Panc1 (cell line): ENCODE results near the gene RBBP6. TPM values are rescaled to one million over a fixed set of nuclear protein-coding genes. Genes with fewer than 3 reads are reported as not detected.
"Not testable (repeated sequence)": the region's sequence is repeated elsewhere in the genome, so short reads cannot be mapped to it uniquely, and the experiment has no call there.

Experiments
- ATAC-seq: fragments of 200-7000 bp; cut with Tn5 transposase; 2 replicates; pipeline ENCODE4 v1.9.1; 2020; ENCODE audit warnings: mild to moderate bottlenecking, moderate library complexity
- BruUV-seq: library from RNA; stranded (reverse); fragments of 400-500 nt; replicated peaks from 2 replicates; lab custom pipeline; 2021; lab: Mats Ljungman, UMichigan
- CTCF ChIA-PET: fragments of 300-600 bp; sonication (Branson Sonifier 250); formaldehyde crosslinking; loops from one replicate; lab custom pipeline; 2022; ENCODE audit warnings: antibody characterized with exemption; lab: Charles Lee
- POLR2A ChIA-PET: fragments of 300-600 bp; sonication (Branson Sonifier 250); formaldehyde crosslinking; loops from one replicate; lab custom pipeline; 2022; ENCODE audit warnings: antibody characterized with exemption; lab: Charles Lee
- DNase-seq: peaks from one replicate; pipeline ENCODE4 v3.0.0-alpha.2; 2010; ENCODE audit warnings: low read depth, low spot score
- H3K27ac ChIP-seq: 2 replicates; pipeline ENCODE4 v1.5.1; 2011; ENCODE audit warnings: mild to moderate bottlenecking, low read length, inconsistent platforms
- H3K27me3 ChIP-seq: fragments of 200-500 bp; sonication (Bioruptor generic); 2 replicates; pipeline ENCODE4 v1.6.0; 2014; ENCODE audit warnings: low read length, inconsistent platforms; ENCODE audit not compliant: control insufficient read depth, insufficient read depth
- H3K36me3 ChIP-seq: fragments of 200-500 bp; sonication (Bioruptor generic); 2 replicates; pipeline ENCODE4 v1.5.1; 2014; ENCODE audit warnings: inconsistent platforms, mild to moderate bottlenecking, low read length, moderate library complexity; ENCODE audit not compliant: control insufficient read depth, insufficient read depth
- H3K4me1 ChIP-seq: 2 replicates; pipeline ENCODE4 v1.5.1; 2011; ENCODE audit warnings: inconsistent platforms, mild to moderate bottlenecking, low read length, moderate library complexity; ENCODE audit not compliant: control insufficient read depth, insufficient read depth
- H3K4me3 ChIP-seq, 2 experiments: 2 replicates each; pipeline ENCODE4 v1.5.1; 2011 to 2012; ENCODE audit warnings: low read depth in 2 of 2, low read length in 2 of 2, mild to moderate bottlenecking in 2 of 2, inconsistent platforms in 1 of 2, moderate library complexity in 1 of 2
- H3K9me3 ChIP-seq: fragments of 200-500 bp; sonication (Bioruptor generic); 2 replicates; pipeline ENCODE4 v1.5.1; 2014; ENCODE audit warnings: low read depth, mild to moderate bottlenecking, inconsistent platforms, low read length, moderate library complexity; ENCODE audit not compliant: control insufficient read depth, insufficient read depth
- POLR2AphosphoS5 ChIP-seq: IDR thresholded peaks from 2 replicates; pipeline ENCODE4 v1.6.1; 2012; ENCODE audit warnings: mild to moderate bottlenecking, low read depth, low read length, moderate library complexity
- SIN3A ChIP-seq: IDR thresholded peaks from 2 replicates; pipeline ENCODE4 v1.6.1; 2012; ENCODE audit warnings: low read depth, mild to moderate bottlenecking, low read length, moderate library complexity, borderline replicate concordance; ENCODE audit not compliant: insufficient read depth
- TCF7L2 ChIP-seq: IDR thresholded peaks from 2 replicates; pipeline ENCODE4 v1.6.1; 2011; ENCODE audit warnings: mild to moderate bottlenecking, low read depth, low read length, inconsistent platforms
- in situ Hi-C: cut with HindIII; loops from 2 replicates; pipeline ENCODE4 v1.10.0; 2016; ENCODE audit warnings: low sequenced_read_pairs, low pct_unique_long_range_greater_than_20kb
- intact Hi-C: fragments of 100-400 bp; cut with micrococcal nuclease; formaldehyde crosslinking; loops from one replicate; pipeline ENCODE4 v1.10.0; 2022; ENCODE audit not compliant: unreplicated experiment
- total RNA-seq: library from RNA; stranded (reverse); gene quantifications from one replicate; pipeline ENCODE4 v1.2.1, GENCODE V29; 2021; ENCODE audit not compliant: unreplicated experiment
- TF ChIP-seq, protein P1 (sequence below), 2 experiments: IDR thresholded peaks; 2 replicates each; pipeline ENCODE4 v1.6.1; 2011 to 2012; ENCODE audit warnings: low read depth in 2 of 2, control low read depth in 1 of 2, low read length in 1 of 2, mild to moderate bottlenecking in 1 of 2, moderate library complexity in 1 of 2; ENCODE audit not compliant: insufficient read depth in 1 of 2
- TF ChIP-seq, protein P2 (sequence below): fragments of 450-650 bp; IDR thresholded peaks from 2 replicates; pipeline ENCODE4 v1.5.1; 2017; ENCODE audit warnings: mild to moderate bottlenecking

RBBP6 gene
- total RNA-seq, 1 experiment from 2014 or later: 42.7 TPM

DNA sequence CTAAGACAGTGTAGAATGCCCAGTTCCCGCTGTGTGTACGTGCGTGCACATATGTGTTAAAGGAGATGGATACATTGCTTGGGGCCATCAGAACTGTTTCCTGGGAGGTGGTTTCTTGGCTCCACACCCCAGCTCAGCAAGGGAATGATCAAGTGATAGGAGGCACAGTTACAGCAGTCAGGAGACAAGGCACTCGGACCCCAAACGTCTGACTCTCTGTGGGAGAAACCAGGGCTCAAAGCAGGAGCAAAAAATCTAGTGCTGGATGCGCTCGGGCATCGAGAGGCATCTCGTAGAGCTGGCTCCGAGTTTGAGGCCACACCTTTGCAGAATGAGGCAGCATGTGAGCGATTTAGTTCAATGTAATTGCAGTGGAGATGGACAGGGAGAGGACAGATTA is 71.9 kb downstream of the RBBP6 start:
- ATAC-seq (no peak), DNase-seq (no peak)
- Histone ChIP-seq H3K4me3 (no peak overlapping the region), H3K27me3 (no peaks in the 10 kb centered on the region), H3K27ac (0 out of 2 replicates have a peak overlapping the region, but pooled peaks have one; percentile 9), H3K4me1 (peaks cover 13% of the 10 kb centered on the region), H3K9me3 (no peaks in the 10 kb centered on the region), H3K36me3 (no peaks in the 10 kb centered on the region)
- in situ Hi-C loops: no loop called here
- TF ChIP-seq, protein P1, sequence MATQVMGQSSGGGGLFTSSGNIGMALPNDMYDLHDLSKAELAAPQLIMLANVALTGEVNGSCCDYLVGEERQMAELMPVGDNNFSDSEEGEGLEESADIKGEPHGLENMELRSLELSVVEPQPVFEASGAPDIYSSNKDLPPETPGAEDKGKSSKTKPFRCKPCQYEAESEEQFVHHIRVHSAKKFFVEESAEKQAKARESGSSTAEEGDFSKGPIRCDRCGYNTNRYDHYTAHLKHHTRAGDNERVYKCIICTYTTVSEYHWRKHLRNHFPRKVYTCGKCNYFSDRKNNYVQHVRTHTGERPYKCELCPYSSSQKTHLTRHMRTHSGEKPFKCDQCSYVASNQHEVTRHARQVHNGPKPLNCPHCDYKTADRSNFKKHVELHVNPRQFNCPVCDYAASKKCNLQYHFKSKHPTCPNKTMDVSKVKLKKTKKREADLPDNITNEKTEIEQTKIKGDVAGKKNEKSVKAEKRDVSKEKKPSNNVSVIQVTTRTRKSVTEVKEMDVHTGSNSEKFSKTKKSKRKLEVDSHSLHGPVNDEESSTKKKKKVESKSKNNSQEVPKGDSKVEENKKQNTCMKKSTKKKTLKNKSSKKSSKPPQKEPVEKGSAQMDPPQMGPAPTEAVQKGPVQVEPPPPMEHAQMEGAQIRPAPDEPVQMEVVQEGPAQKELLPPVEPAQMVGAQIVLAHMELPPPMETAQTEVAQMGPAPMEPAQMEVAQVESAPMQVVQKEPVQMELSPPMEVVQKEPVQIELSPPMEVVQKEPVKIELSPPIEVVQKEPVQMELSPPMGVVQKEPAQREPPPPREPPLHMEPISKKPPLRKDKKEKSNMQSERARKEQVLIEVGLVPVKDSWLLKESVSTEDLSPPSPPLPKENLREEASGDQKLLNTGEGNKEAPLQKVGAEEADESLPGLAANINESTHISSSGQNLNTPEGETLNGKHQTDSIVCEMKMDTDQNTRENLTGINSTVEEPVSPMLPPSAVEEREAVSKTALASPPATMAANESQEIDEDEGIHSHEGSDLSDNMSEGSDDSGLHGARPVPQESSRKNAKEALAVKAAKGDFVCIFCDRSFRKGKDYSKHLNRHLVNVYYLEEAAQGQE (IDR thresholded peaks at IDR 0.05; ENCODE audit: insufficient read depth in 1 of 2, low read depth in 2 of 2, low read length in 1 of 2): no peak
- TF ChIP-seq SIN3A: no peak
- ChIA-PET CTCF (no interaction called here), POLR2A (no interaction called here)
- intact Hi-C loops: no loop called here
- no TSS peak for BruUV-seq

DNA sequence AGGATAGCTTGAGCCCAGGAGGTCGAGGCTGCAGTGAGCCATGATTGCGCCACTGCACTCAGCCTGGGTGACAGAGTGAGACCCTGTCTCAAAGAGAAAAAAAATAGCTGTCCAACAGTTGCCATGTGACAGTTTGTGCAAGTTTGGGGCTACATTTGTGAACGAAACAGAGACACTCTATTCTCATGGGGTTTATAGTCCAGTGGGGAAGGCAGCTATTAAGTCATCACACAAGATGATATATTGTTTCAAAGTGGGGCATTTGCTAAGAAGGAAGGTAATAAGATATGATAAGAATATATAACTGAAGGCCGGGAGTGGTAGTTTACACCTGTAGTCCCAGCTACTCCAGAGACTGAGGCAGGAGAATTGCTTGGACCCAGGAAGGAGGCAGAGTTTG is 73.3 kb downstream of the RBBP6 start:
- ATAC-seq (no peak), DNase-seq (no peak)
- no peak overlapping the region for H3K27ac ChIP-seq
- ChIA-PET POLR2A (no interaction called here), CTCF (no interaction called here)
- peaks cover 12% of the 10 kb centered on the region for H3K4me1 ChIP-seq
- no peaks in the 10 kb centered on the region for H3K36me3 ChIP-seq
- in situ Hi-C loops (no loop called here), intact Hi-C loops (no loop called here)
- BruUV-seq: no TSS peak
- no peaks in the 10 kb centered on the region for H3K9me3 ChIP-seq
- no peaks in the 10 kb centered on the region for H3K27me3 ChIP-seq
- TF ChIP-seq SIN3A: no peak
- no peak for TF ChIP-seq POLR2AphosphoS5
- TF ChIP-seq, protein P1 (IDR thresholded peaks at IDR 0.05; ENCODE audit: insufficient read depth in 1 of 2, low read depth in 2 of 2, low read length in 1 of 2): no peak
- no peak for TF ChIP-seq TCF7L2
- TF ChIP-seq, protein P2, sequence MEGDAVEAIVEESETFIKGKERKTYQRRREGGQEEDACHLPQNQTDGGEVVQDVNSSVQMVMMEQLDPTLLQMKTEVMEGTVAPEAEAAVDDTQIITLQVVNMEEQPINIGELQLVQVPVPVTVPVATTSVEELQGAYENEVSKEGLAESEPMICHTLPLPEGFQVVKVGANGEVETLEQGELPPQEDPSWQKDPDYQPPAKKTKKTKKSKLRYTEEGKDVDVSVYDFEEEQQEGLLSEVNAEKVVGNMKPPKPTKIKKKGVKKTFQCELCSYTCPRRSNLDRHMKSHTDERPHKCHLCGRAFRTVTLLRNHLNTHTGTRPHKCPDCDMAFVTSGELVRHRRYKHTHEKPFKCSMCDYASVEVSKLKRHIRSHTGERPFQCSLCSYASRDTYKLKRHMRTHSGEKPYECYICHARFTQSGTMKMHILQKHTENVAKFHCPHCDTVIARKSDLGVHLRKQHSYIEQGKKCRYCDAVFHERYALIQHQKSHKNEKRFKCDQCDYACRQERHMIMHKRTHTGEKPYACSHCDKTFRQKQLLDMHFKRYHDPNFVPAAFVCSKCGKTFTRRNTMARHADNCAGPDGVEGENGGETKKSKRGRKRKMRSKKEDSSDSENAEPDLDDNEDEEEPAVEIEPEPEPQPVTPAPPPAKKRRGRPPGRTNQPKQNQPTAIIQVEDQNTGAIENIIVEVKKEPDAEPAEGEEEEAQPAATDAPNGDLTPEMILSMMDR: no peak
- no peak overlapping the region for H3K4me3 ChIP-seq

DNA sequence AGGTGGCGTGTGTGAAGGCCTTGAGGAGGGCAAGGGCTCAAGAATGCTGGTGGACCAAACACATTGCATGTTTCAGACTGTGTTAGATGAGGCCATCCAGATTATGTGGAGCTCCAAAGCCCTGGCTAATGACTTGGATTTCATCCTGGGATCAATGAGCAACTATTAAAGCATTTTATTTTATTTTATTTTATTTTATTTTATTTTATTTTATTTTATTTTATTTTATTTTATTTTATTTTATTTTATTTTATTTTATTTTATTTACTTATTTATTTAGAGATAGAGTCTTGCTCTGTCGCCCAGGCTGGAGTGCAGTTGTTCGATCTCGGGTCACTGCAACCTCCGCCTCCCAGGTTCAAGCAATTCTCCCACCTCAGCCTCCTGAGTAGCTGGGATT is 73.9 kb downstream of the RBBP6 start:
- H3K4me3 ChIP-seq, DNase-seq, H3K36me3 ChIP-seq, intact Hi-C loops, in situ Hi-C loops, H3K4me1 ChIP-seq, H3K27ac ChIP-seq, H3K27me3 ChIP-seq, CTCF ChIA-PET, H3K9me3 ChIP-seq, POLR2A ChIA-PET, ATAC-seq, BruUV-seq: not testable (repeated sequence)
